SK-N-SH treated with all-trans-retinoic acid at 6 μM for 48 hours (cell line): ENCODE measurements around the gene AMBP.

Source experiments
- ATAC-seq: fragments of 200-7000 bp; cut with Tn5 transposase; 3 replicates; pipeline ENCODE4 v1.9.1; 2020; ENCODE audit warnings: mild to moderate bottlenecking, moderate library complexity
- ARNTL ChIP-seq: fragments of 450-650 bp; formaldehyde crosslinking; IDR thresholded peaks from 2 replicates; pipeline ENCODE4 v1.5.0; 2020; ENCODE audit warnings: low read depth, mild to moderate bottlenecking, moderate library complexity, borderline replicate concordance
- BACH2 ChIP-seq: fragments of 250-450 bp; sonication (Bioruptor Pico); IDR thresholded peaks from 2 replicates; pipeline ENCODE4 v1.9.0; 2021; ENCODE audit warnings: mild to moderate bottlenecking, borderline replicate concordance
- CREB5 ChIP-seq: fragments of 250-450 bp; sonication (Bioruptor Pico); IDR thresholded peaks from 2 replicates; pipeline ENCODE4 v1.5.1; 2020; ENCODE audit warnings: low read depth, mild to moderate bottlenecking, moderate library complexity
- CSDC2 ChIP-seq: fragments of 250-450 bp; sonication (Bioruptor Pico); IDR thresholded peaks from 2 replicates; pipeline ENCODE4 v1.5.0; 2020; ENCODE audit warnings: mild to moderate bottlenecking, moderate library complexity
- ESRRG ChIP-seq: fragments of 250-450 bp; sonication (Bioruptor Pico); IDR thresholded peaks from 2 replicates; pipeline ENCODE4 v1.6.1; 2021; ENCODE audit warnings: mild to moderate bottlenecking
- GLIS3 ChIP-seq: fragments of 250-450 bp; sonication (Bioruptor Pico); IDR thresholded peaks from 2 replicates; pipeline ENCODE4 v1.5.0; 2020; ENCODE audit warnings: mild to moderate bottlenecking, moderate library complexity
- ISL1 ChIP-seq: fragments of 250-450 bp; sonication (Bioruptor Pico); IDR thresholded peaks from 2 replicates; pipeline ENCODE4 v2.1.2; 2022; ENCODE audit warnings: mild to moderate bottlenecking, moderate library complexity
- OSR1 ChIP-seq: fragments of 250-450 bp; sonication (Bioruptor Pico); IDR thresholded peaks from 2 replicates; pipeline ENCODE4 v1.8.0; 2022; ENCODE audit warnings: moderate library complexity, mild to moderate bottlenecking, inconsistent platforms
- PPARA ChIP-seq: fragments of 250-450 bp; sonication (Bioruptor Pico); IDR thresholded peaks from 2 replicates; pipeline ENCODE4 v1.5.0; 2020; ENCODE audit warnings: mild to moderate bottlenecking, borderline replicate concordance
- RARB ChIP-seq: fragments of 250-450 bp; sonication (Bioruptor Pico); IDR thresholded peaks from 2 replicates; pipeline ENCODE4 v1.8.0; 2021; ENCODE audit warnings: mild to moderate bottlenecking, moderate library complexity
- SNAI2 ChIP-seq: fragments of 250-450 bp; sonication (Bioruptor Pico); IDR thresholded peaks from 2 replicates; pipeline ENCODE4 v1.5.0; 2020; ENCODE audit warnings: mild to moderate bottlenecking, moderate library complexity
- TCF4 ChIP-seq: fragments of 250-450 bp; sonication (Bioruptor Pico); IDR thresholded peaks from 2 replicates; pipeline ENCODE4 v1.8.0; 2021; ENCODE audit warnings: mild to moderate bottlenecking, moderate library complexity, borderline replicate concordance
- TOX ChIP-seq: fragments of 250-450 bp; sonication (Bioruptor Pico); IDR thresholded peaks from 2 replicates; pipeline ENCODE4 v1.8.0; 2021; ENCODE audit warnings: mild to moderate bottlenecking, moderate library complexity, borderline replicate concordance
- ZC3H10 ChIP-seq: fragments of 250-450 bp; sonication (Bioruptor Pico); IDR thresholded peaks from 2 replicates; pipeline ENCODE4 v1.5.1; 2021; ENCODE audit warnings: mild to moderate bottlenecking, moderate library complexity
- ZFP3 ChIP-seq: fragments of 250-450 bp; sonication (Bioruptor Pico); IDR thresholded peaks from 2 replicates; pipeline ENCODE4 v1.5.0; 2020; ENCODE audit warnings: mild to moderate bottlenecking, moderate library complexity
- ZFP30 ChIP-seq: fragments of 450-650 bp; formaldehyde crosslinking; IDR thresholded peaks from 2 replicates; pipeline ENCODE4 v1.5.0; 2022; ENCODE audit warnings: mild to moderate bottlenecking, moderate library complexity
- ZNF565 ChIP-seq: fragments of 450-650 bp; formaldehyde crosslinking; conservative IDR thresholded peaks from 2 replicates; pipeline ENCODE4 v1.5.0; 2020; ENCODE audit warnings: low read depth, mild to moderate bottlenecking, moderate library complexity
- ZNF70 ChIP-seq: fragments of 450-650 bp; formaldehyde crosslinking; IDR thresholded peaks from 2 replicates; pipeline ENCODE4 v1.5.0; 2020; ENCODE audit warnings: mild to moderate bottlenecking, moderate library complexity
- ZNF8 ChIP-seq: fragments of 450-650 bp; formaldehyde crosslinking; IDR thresholded peaks from 2 replicates; pipeline ENCODE4 v1.5.0; 2020; ENCODE audit warnings: mild to moderate bottlenecking, moderate library complexity
- TF ChIP-seq, protein P1 (sequence below): fragments of 250-450 bp; sonication (Bioruptor Pico); IDR thresholded peaks from 2 replicates; pipeline ENCODE4 v1.5.0; 2020; ENCODE audit warnings: mild to moderate bottlenecking, moderate library complexity
- TF ChIP-seq, protein P2 (sequence below): fragments of 250-450 bp; sonication (Bioruptor Pico); IDR thresholded peaks from 2 replicates; pipeline ENCODE4 v1.8.0; 2020; ENCODE audit warnings: mild to moderate bottlenecking, moderate library complexity, borderline replicate concordance

AMBP gene

DNA sequence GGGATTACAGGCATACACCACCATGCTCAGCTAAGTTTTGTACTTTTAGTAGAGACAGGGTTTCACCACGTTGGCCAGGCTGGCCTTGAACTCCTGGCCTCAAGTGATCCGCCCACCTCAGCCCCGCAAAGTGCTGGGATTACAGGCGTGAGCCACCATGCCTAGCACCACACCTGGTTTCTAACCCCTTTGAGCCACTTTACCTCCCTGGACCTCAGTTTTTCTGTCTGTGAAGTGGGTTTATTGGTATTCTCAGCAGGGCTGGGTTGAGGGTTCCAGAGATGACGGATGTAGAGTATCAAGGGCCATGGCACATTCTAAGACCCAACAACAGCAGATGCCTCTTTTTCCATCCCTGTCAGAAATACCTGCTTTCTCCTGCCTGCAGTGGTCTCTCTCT is 38.6 kb downstream of the AMBP start:
- ATAC-seq = no peak
- TF ChIP-seq ZNF70 (CRISPR knock-in tag) (no peak), GLIS3 (CRISPR knock-in tag) (no peak), OSR1 (CRISPR knock-in tag) (no peak), ZNF8 (no peak), ZFP30 (CRISPR knock-in tag) (no peak), ARNTL (no peak), CSDC2 (CRISPR knock-in tag) (no peak), RARB (CRISPR knock-in tag) (no peak), ESRRG (CRISPR knock-in tag) (no peak)
- TF ChIP-seq, protein P1, sequence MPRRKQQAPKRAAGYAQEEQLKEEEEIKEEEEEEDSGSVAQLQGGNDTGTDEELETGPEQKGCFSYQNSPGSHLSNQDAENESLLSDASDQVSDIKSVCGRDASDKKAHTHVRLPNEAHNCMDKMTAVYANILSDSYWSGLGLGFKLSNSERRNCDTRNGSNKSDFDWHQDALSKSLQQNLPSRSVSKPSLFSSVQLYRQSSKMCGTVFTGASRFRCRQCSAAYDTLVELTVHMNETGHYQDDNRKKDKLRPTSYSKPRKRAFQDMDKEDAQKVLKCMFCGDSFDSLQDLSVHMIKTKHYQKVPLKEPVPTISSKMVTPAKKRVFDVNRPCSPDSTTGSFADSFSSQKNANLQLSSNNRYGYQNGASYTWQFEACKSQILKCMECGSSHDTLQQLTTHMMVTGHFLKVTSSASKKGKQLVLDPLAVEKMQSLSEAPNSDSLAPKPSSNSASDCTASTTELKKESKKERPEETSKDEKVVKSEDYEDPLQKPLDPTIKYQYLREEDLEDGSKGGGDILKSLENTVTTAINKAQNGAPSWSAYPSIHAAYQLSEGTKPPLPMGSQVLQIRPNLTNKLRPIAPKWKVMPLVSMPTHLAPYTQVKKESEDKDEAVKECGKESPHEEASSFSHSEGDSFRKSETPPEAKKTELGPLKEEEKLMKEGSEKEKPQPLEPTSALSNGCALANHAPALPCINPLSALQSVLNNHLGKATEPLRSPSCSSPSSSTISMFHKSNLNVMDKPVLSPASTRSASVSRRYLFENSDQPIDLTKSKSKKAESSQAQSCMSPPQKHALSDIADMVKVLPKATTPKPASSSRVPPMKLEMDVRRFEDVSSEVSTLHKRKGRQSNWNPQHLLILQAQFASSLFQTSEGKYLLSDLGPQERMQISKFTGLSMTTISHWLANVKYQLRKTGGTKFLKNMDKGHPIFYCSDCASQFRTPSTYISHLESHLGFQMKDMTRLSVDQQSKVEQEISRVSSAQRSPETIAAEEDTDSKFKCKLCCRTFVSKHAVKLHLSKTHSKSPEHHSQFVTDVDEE (CRISPR knock-in tag) = no peak
- TF ChIP-seq, protein P2, sequence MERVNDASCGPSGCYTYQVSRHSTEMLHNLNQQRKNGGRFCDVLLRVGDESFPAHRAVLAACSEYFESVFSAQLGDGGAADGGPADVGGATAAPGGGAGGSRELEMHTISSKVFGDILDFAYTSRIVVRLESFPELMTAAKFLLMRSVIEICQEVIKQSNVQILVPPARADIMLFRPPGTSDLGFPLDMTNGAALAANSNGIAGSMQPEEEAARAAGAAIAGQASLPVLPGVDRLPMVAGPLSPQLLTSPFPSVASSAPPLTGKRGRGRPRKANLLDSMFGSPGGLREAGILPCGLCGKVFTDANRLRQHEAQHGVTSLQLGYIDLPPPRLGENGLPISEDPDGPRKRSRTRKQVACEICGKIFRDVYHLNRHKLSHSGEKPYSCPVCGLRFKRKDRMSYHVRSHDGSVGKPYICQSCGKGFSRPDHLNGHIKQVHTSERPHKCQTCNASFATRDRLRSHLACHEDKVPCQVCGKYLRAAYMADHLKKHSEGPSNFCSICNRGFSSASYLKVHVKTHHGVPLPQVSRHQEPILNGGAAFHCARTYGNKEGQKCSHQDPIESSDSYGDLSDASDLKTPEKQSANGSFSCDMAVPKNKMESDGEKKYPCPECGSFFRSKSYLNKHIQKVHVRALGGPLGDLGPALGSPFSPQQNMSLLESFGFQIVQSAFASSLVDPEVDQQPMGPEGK (CRISPR knock-in tag) = no peak

GRCh38 chr9:114038724-114039313 is 39.3 kb downstream of the AMBP start:
- no peak for ATAC-seq
- TF ChIP-seq CSDC2 (CRISPR knock-in tag) (no peak), TOX (CRISPR knock-in tag) (no peak), CREB5 (no peak), OSR1 (CRISPR knock-in tag) (no peak), PPARA (CRISPR knock-in tag) (no peak), ZFP3 (CRISPR knock-in tag) (no peak), TCF4 (CRISPR knock-in tag) (no peak), ISL1 (no peak), GLIS3 (CRISPR knock-in tag) (no peak), ZC3H10 (no peak), SNAI2 (CRISPR knock-in tag) (no peak), ESRRG (CRISPR knock-in tag) (no peak), ZNF8 (no peak), BACH2 (CRISPR knock-in tag) (no peak), ZNF565 (CRISPR knock-in tag) (no peak), ZFP30 (CRISPR knock-in tag) (no peak)
- TF ChIP-seq, protein P1 (CRISPR knock-in tag) = no peak
- TF ChIP-seq, all 23 proteins: peak for 0

DNA sequence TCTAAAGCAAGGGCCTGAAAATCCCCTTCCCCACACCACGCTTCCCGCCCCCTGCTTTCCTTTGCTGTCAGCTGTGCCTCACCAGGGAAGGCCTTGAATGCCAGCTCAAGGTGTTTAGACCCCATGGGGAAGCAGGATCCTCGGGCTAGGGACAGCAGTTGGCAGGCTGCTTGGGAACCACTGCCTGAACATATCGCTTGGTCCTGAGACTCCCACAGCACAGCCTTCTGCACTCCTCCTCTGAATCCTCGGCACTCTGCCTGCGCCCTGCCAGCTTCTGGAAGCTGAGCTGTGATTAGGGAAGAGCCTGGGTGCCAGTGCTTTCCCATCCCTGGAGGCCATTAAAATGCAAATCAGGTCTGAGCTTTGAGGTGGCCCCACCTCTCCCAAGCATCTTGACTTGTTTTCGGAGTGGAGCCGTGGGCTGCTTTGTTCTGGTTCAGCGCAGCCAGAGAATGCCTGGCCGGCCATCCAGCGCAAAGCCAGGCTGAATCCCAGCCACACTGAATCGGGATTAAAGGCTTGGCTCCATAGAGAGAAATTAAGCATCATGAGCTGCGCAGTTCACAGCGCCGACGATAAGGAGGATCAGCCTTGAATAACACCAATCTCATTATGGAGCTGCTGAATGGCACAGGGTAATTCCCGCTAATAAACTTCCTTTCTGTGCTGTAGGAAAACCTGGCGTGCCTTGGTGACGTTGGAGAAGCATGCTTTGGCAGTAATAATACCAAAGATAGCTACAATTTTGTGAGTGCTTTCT is 40.0 kb downstream of the AMBP start:
- ATAC-seq = no peak
- TF ChIP-seq OSR1 (CRISPR knock-in tag) (no peak), BACH2 (CRISPR knock-in tag) (no peak), ISL1 (no peak), ESRRG (CRISPR knock-in tag) (no peak), ZC3H10 (no peak), CSDC2 (CRISPR knock-in tag) (no peak), ZFP3 (CRISPR knock-in tag) (no peak), ZFP30 (CRISPR knock-in tag) (no peak), RARB (CRISPR knock-in tag) (no peak), ARNTL (no peak), ZNF565 (CRISPR knock-in tag) (no peak)
- TF ChIP-seq, protein P2 (CRISPR knock-in tag) = no peak
- TF ChIP-seq, protein P1 (CRISPR knock-in tag) = no peak
